ENCODE data around the gene SLCO3A1.

DNA sequence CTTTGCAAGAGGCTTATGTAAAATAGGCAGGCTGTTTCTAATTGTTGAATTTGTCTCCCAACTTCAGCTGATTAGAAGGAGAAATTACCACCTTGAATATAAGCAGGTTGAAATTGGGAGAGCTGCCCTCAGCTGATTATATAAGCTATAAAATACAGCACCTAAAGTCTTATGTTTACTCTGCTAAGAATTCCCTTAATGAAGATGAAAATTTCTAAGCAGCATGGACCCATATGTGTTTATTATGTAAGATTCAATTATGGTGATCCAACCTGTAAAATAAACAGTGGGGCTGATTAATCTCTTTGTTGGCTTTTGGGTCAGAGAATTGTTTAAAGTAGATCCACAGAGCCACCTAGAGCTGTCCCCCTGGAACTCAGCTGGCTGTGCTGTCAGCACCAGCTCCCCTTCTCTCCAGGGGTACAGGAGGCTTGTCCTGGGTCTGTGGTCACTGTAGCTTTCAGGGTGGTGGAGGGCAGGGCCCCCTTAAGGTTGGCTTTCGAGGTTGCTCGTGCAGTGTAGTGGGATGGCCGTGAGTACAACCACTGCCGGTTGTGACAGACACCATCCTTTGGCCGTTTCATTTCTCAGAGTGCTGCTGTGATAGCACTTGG lies 9.5 kb downstream of the SLCO3A1 start:
- TF ChIP-seq, protein P1, sequence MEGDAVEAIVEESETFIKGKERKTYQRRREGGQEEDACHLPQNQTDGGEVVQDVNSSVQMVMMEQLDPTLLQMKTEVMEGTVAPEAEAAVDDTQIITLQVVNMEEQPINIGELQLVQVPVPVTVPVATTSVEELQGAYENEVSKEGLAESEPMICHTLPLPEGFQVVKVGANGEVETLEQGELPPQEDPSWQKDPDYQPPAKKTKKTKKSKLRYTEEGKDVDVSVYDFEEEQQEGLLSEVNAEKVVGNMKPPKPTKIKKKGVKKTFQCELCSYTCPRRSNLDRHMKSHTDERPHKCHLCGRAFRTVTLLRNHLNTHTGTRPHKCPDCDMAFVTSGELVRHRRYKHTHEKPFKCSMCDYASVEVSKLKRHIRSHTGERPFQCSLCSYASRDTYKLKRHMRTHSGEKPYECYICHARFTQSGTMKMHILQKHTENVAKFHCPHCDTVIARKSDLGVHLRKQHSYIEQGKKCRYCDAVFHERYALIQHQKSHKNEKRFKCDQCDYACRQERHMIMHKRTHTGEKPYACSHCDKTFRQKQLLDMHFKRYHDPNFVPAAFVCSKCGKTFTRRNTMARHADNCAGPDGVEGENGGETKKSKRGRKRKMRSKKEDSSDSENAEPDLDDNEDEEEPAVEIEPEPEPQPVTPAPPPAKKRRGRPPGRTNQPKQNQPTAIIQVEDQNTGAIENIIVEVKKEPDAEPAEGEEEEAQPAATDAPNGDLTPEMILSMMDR (IDR thresholded peaks at IDR 0.05; ENCODE audit: insufficient read depth, low read length) = no peak
- TF ChIP-seq POLR2AphosphoS5 (IDR thresholded peaks at IDR 0.05; ENCODE audit: low read depth) = no peak
- TF ChIP-seq REST (IDR thresholded peaks at IDR 0.05; ENCODE audit: insufficient replicate concordance, low read depth) = no peak
- no peak for TF ChIP-seq GABPA (IDR thresholded peaks at IDR 0.05; ENCODE audit: low read depth)
- no peak for TF ChIP-seq SPI1 (IDR thresholded peaks at IDR 0.05; ENCODE audit: borderline replicate concordance, low read depth)

Measured in HL-60 (cell line).